GM12891 (cell line): ENCODE data around the gene HSD17B8.
A peak's percentile ranks its signal among the peaks of the same experiment; 100 is the strongest.

Source experiments
- DNase-seq: peaks from one replicate; pipeline ENCODE4 v3.0.0; 2011; ENCODE audit warnings: low spot score; ENCODE audit not compliant: insufficient read length
- FAIRE-seq: peaks from 2 replicates; lab custom pipeline; 2011; peaks lifted over from hg19 to GRCh38; lab: Jason Lieb, UNC
- PAX5 ChIP-seq: IDR thresholded peaks from 2 replicates; pipeline ENCODE4 v1.6.1; 2011; ENCODE audit warnings: low read length, moderate library complexity, mild to moderate bottlenecking; ENCODE audit not compliant: insufficient read depth, severe bottlenecking
- POLR2A ChIP-seq: IDR thresholded peaks from 2 replicates; pipeline ENCODE4 v1.6.1; 2011; ENCODE audit warnings: low read depth, low read length, control low read depth
- POLR2AphosphoS5 ChIP-seq: IDR thresholded peaks from 2 replicates; pipeline ENCODE4 v1.6.1; 2011; ENCODE audit warnings: low read depth, low read length, control low read depth
- POU2F2 ChIP-seq: IDR thresholded peaks from 2 replicates; pipeline ENCODE4 v1.6.1; 2011; ENCODE audit warnings: low read depth, mild to moderate bottlenecking, control low read depth, low read length, moderate library complexity
- SPI1 ChIP-seq: IDR thresholded peaks from 2 replicates; pipeline ENCODE4 v1.6.1; 2011; ENCODE audit warnings: low read depth, low read length, control low read depth
- TAF1 ChIP-seq: IDR thresholded peaks from 2 replicates; pipeline ENCODE4 v1.6.1; 2011; ENCODE audit warnings: low read depth, low read length, control low read depth

The HSD17B8 gene

DNA sequence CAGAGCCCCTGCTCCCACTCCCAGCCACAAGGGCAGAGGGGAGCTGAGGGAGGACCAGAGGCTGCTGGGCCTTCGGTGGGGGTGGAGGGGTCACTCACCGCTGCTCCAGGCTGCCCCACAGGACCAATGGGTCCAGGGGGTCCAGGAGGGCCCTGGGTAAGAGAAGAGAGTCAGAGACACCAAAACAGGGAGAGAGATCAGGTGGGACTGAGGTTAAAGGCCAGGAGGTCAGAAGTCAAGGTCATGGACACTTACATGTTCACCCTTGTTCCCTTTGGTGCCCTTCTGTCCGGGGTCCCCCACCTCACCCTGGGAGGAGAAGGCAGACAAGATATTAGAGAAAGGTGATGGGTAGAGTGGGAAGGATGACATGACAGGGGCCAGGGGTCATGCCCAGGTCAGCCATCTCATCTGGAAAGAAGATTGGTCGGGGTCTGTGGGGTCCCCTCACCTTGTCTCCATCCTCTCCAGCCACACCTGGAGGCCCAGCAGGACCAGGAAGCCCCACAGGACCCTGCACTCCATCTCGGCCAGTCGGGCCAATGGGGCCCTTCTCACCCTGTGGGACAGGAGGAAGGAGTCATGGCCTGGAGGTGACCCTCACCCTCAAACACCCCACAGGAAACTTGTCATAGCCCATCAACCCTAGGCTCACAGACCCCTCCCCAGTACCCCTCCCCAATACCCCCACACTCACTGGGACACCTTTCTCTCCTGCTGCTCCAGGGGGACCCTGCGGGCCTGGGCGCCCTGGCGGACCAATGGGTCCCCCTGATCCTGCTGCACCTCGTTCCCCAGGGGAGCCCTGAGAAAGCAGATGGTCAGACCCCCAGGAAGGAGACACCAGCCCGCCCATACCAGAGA, 33.2 kb upstream of the HSD17B8 start:
- DNase-seq (no peak), FAIRE-seq (no peak)
- TF ChIP-seq POLR2AphosphoS5 = no peak
- no peak for TF ChIP-seq TAF1
- no peak for TF ChIP-seq PAX5
- TF ChIP-seq POLR2A = no peak
- no peak for TF ChIP-seq SPI1
- no peak for TF ChIP-seq POU2F2

DNA sequence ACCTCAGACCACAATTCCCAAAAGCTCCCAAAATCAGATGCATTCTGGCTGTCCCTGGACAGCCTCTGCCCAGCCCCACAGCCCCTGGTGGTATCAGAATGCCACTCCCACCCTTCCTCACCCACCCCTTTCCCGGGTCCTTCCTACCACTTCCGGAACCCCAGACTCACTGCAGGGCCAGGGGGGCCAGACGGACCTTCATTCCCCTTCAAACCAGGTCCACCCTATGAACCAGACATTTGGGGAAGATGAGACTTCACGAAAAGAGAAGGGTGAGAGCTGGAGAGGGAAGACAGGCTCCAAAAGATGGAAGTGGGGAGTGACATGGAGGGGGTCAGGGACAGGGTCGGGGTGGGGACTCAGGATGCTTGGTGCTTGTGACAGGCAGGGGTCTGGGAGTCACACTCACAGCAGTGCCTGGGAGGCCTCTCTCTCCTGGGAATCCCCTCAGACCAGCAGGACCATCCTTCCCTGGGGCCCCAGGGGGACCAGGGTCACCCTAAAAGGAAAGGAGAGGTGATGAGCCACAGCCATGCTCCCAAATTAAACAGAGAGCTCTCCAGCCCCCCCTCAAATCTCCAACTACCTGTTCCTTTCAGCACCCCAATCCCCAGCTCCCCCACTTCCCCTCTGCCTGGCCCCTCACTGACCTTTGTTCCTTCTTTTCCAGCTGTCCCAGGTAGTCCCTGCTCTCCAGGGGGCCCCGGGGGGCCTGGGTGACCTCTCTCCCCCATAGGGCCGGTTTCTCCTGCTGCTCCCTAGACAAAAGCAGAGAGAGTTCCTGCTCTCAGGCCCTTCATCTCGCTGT, 32.4 kb upstream of the HSD17B8 start:
- TF ChIP-seq POU2F2 (no peak), TAF1 (no peak), POLR2AphosphoS5 (no peak), POLR2A (no peak), PAX5 (no peak), SPI1 (no peak)
- FAIRE-seq = no peak
- no peak for DNase-seq

DNA sequence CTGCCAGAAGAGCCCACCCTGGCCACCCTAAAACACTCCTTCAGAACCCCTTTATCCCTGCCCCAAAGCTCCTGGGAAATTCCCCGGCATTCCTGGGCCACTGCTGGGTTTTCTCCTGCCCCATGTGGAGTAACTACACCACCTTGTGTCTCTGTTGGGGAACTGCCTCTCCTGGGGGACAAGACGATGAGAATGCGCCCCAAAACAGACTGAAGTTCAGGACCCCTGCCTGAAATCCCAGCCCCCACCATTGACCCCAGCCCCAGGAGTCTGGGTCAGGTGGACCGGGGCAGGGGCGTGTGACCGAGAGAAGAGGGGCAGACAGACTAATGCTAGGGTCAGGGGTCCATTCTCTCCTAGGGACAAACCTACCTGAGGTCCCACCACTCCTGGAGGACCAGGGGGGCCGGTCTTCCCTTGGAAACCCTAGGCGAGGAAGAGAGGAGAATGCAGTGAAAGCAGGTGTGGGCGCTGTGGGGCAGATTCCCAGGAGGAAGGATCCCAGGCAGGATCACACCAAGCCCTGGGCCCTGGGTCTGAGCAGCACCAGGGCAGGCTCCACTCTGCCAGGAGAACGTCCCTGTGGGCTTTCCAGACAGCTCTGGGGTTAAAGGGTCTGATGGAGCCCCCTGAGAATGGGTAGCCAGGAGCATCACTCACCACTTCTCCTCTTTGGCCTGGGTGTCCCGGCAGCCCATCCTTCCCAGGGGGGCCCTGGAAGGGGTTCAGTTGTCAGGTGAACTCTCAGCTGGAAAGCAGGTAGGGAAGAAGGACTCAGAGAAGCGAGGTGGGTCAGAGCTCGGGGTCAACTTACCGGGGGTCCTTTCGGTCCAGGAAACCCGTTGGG, 31.5 kb upstream of the HSD17B8 start:
- TF ChIP-seq TAF1 (no peak), PAX5 (no peak), SPI1 (no peak), POLR2A (no peak), POLR2AphosphoS5 (no peak), POU2F2 (no peak)
- FAIRE-seq = peak; percentile 75
- peak; percentile 65 for DNase-seq

DNA sequence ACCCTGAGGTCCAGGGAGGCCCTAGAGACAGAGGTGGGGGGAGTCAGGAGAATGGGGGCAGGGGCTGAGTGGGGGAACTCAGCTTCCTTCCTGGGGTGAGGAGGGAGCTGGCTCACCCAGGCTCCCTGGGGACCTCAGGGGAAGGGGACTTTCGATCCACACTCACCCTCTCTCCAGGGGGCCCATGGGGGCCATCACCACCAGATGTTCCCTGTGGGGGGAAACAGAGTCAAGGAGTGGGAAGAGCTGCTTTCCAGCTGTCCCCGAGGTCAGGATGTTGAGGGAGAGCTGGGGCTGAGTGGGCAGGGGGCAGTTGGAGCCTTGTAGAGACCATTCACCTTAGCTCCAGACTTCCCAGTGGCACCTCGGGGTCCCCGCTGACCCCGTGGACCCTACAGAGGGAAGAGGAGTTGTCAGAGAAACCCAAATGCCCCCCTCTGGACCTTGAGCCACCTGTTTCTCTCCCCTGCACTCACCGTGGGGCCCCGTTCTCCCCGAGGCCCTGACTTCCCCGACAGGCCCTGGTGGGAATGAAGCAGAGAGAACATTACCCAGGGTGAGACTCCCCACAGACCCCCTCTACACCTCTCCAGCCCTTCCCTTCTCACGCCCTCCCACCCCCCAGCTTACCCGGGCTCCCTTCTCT, 30.8 kb upstream of the HSD17B8 start:
- TF ChIP-seq POLR2AphosphoS5 = no peak
- TF ChIP-seq TAF1 = no peak
- TF ChIP-seq SPI1 = no peak
- no peak for TF ChIP-seq POU2F2
- TF ChIP-seq PAX5 = no peak
- no peak for TF ChIP-seq POLR2A
- no peak for FAIRE-seq
- no peak for DNase-seq

DNA sequence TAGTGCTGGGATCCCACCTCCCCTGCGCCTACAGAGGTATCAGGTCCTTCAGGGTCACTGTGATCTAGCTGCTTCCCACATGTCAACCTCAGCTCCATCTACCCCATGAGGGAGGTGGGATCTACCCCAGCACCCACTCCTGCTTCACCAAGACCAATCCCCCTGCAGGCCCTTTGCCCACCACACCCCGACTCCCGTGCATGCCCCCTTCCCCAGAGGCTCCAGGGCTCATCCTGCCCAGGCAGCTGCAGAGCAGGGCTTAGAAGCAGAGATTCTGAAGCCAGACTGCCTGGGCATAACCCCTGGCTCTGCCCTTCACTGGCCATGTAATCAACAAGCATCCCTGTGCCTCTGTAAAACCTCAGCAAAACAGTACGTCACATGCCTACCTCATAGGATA, 29.7 kb upstream of the HSD17B8 start:
- no peak for FAIRE-seq
- DNase-seq = no peak
- TF ChIP-seq POU2F2 (no peak), POLR2A (no peak), SPI1 (no peak), TAF1 (no peak), POLR2AphosphoS5 (no peak), PAX5 (no peak)

DNA sequence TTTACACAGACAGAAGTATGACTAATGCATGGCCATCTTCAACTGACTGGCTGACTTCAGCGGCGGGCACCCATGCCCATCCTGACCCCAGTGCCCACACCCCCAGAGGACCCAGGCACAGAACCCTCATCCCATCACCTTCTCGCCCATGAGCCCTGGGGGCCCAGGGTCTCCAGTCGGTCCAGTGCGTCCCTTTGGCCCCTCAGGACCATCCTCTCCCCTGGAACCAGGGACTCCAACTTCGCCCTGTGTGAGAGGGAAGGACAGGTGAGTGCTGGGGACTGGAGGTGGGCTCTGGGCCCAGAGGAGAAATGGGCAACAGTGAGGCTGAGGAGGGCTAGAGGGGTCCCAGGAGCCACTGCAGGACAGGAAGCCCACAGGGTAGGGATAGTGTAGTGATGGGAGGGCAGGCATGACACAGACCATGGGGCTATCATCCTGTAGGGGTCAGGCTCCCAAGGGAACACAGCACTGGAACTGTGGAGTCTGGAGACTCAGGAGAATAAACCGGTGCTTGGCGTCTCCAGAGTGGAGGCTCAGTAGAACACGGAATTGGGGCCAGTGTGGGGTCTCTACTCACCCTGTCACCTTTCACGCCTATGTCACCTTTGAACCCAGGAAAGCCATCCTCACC, 28.9 kb upstream of the HSD17B8 start:
- DNase-seq (no peak), FAIRE-seq (no peak)
- TF ChIP-seq POLR2A (no peak), PAX5 (no peak), POLR2AphosphoS5 (no peak), POU2F2 (no peak), SPI1 (no peak)

DNA sequence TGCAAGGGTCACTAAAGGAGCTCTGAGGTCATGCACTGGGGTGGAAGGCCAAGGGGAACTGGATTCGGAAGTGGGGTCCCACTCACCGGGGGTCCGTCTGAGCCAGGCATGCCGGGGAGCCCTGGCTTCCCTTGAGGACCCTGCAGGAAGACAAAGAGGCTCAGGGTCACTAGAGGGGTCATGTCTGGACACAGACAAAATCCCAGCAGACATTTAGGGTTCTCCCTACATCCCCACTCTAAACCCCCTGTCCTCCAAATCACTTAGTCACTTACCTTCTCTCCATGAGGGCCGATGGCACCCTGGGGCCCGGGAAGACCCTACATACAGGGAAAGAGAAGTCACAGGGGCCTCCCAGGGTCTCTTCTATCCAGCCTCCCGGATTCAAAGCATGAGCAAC, 27.5 kb upstream of the HSD17B8 start:
- no peak for FAIRE-seq
- no peak for DNase-seq
- TF ChIP-seq POU2F2 (no peak), SPI1 (no peak), PAX5 (no peak), POLR2AphosphoS5 (no peak), TAF1 (no peak), POLR2A (no peak)

DNA sequence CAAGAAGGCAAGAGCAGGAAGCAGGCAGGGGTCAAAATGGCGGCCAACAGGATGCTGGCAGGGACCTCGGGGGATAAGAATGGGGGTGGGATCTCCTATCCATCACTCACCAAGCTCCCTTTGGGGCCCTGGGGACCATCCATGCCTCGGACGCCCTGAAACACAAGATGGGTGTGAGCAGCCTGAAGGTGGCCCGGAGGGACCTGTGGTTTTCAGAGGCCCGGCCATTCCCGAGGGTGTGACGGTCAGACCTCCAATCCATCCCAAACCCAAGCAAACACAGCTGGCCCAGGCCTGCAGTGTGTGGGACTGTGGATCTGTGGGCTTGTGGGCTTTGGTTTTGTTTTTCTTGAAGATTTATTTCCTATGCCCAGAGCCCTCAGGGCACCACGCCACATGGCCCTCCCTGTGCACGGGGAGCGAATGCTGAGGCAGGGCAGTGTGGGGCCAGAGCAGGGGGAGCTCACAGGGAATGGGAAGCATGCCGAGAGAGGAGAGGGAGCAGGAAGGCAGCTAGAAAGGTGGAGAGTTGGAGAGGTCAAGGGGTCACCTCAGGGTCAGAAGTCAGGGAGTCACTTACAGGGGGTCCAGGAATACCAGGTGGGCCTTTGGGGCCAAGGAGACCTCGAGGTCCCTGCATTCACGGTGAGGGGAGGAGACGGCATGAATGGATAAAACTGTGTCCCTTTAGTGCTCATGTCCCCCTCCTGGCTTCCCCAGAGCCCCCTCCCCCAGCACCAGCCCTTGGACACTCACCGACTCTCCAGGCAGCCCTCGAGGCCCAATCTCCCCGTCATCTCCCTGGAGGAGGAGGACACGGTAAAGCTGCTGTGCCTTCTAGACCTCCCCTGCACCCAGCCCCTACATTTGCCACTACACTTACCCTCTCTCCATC, 26.7 kb upstream of the HSD17B8 start:
- no peak for FAIRE-seq
- no peak for TF ChIP-seq POLR2AphosphoS5
- no peak for TF ChIP-seq POLR2A
- TF ChIP-seq PAX5 = no peak
- no peak for TF ChIP-seq TAF1
- no peak for TF ChIP-seq SPI1
- no peak for TF ChIP-seq POU2F2

More for the DNA sequence above, 26.7 kb upstream of the HSD17B8 start:
- DNase-seq = no peak
